ENCODE data around the gene B4GALNT4.

GRCh38 chr11:396511-396947, 27.2 kb downstream of the B4GALNT4 start:
- TF ChIP-seq ASH2L (IDR thresholded peaks at IDR 0.05; ENCODE audit: low read length): no peak
- TF ChIP-seq CEBPB (IDR thresholded peaks at IDR 0.05; ENCODE audit: low read depth, low read length): no peak
- TF ChIP-seq, protein P1, sequence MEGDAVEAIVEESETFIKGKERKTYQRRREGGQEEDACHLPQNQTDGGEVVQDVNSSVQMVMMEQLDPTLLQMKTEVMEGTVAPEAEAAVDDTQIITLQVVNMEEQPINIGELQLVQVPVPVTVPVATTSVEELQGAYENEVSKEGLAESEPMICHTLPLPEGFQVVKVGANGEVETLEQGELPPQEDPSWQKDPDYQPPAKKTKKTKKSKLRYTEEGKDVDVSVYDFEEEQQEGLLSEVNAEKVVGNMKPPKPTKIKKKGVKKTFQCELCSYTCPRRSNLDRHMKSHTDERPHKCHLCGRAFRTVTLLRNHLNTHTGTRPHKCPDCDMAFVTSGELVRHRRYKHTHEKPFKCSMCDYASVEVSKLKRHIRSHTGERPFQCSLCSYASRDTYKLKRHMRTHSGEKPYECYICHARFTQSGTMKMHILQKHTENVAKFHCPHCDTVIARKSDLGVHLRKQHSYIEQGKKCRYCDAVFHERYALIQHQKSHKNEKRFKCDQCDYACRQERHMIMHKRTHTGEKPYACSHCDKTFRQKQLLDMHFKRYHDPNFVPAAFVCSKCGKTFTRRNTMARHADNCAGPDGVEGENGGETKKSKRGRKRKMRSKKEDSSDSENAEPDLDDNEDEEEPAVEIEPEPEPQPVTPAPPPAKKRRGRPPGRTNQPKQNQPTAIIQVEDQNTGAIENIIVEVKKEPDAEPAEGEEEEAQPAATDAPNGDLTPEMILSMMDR (IDR thresholded peaks at IDR 0.05; ENCODE audit: control extremely low read depth in 1 of 3, insufficient read depth in 1 of 3, low read depth in 1 of 3, low read length in 3 of 3): peak in 2 of 3 experiments; percentile 52 to 59; a peak in 3 of 4 replicates
- TF ChIP-seq BACH1 (IDR thresholded peaks at IDR 0.05; ENCODE audit: low read length): no peak

Data from H1 (cell line).